Measurements from ENCODE around the gene ERFL. TPM values are rescaled to one million over a fixed set of nuclear protein-coding genes. Genes with fewer than 3 reads are reported as not detected.

Gene ERFL
- total RNA-seq, 1 donor = 0.21 TPM

GRCh38 chr19:41935760-41936415 is 7.6 kb upstream of the ERFL start:
- H3K4me3 ChIP-seq (ENCODE audit: low read length) = no peak overlapping the region

GRCh38 chr19:41934849-41935374 is 6.7 kb upstream of the ERFL start:
- H3K4me3 ChIP-seq (ENCODE audit: low read length) = no peak overlapping the region
- H3K9me3 ChIP-seq (ENCODE audit: low read depth, low read length) = no peaks in the 10 kb centered on the region
- H3K4me1 ChIP-seq (ENCODE audit: insufficient read depth, low read length) = peaks cover 20% of the 10 kb centered on the region
- peaks cover 18% of the 10 kb centered on the region for H3K27me3 ChIP-seq (ENCODE audit: insufficient read depth, low read length)

More at GRCh38 chr19:41935760-41936415, 7.6 kb upstream of the ERFL start:
- Histone ChIP-seq H3K9me3 (ENCODE audit: low read depth, low read length) (no peaks in the 10 kb centered on the region), H3K4me1 (ENCODE audit: insufficient read depth, low read length) (peaks cover 20% of the 10 kb centered on the region), H3K27me3 (ENCODE audit: insufficient read depth, low read length) (peaks cover 10% of the 10 kb centered on the region)

GRCh38 chr19:41933693-41934426 is 5.6 kb upstream of the ERFL start:
- Histone ChIP-seq H3K27me3 (ENCODE audit: insufficient read depth, low read length) (peaks cover 24% of the 10 kb centered on the region), H3K4me1 (ENCODE audit: insufficient read depth, low read length) (peaks cover 27% of the 10 kb centered on the region)

GRCh38 chr19:41932720-41933332 is 4.6 kb upstream of the ERFL start:
- no peaks in the 10 kb centered on the region for H3K9me3 ChIP-seq (ENCODE audit: low read depth, low read length)
- peaks cover 30% of the 10 kb centered on the region for H3K4me1 ChIP-seq (ENCODE audit: insufficient read depth, low read length)
- peaks cover 26% of the 10 kb centered on the region for H3K27me3 ChIP-seq (ENCODE audit: insufficient read depth, low read length)
- H3K4me3 ChIP-seq (ENCODE audit: low read length) = no peak overlapping the region

More at GRCh38 chr19:41933693-41934426, 5.6 kb upstream of the ERFL start:
- Histone ChIP-seq H3K4me3 (ENCODE audit: low read length) (no peak overlapping the region), H3K9me3 (ENCODE audit: low read depth, low read length) (no peaks in the 10 kb centered on the region)

GRCh38 chr19:41932259-41932719 is 4.0 kb upstream of the ERFL start:
- peaks cover 30% of the 10 kb centered on the region for H3K4me1 ChIP-seq (ENCODE audit: insufficient read depth, low read length)
- no peaks in the 10 kb centered on the region for H3K9me3 ChIP-seq (ENCODE audit: low read depth, low read length)
- peaks cover 29% of the 10 kb centered on the region for H3K27me3 ChIP-seq (ENCODE audit: insufficient read depth, low read length)
- no peak overlapping the region for H3K4me3 ChIP-seq (ENCODE audit: low read length)

GRCh38 chr19:41930926-41931592 is 2.8 kb upstream of the ERFL start:
- H3K4me3 ChIP-seq (ENCODE audit: low read length) = no peak overlapping the region
- H3K27me3 ChIP-seq (ENCODE audit: insufficient read depth, low read length) = peaks cover 39% of the 10 kb centered on the region
- no peaks in the 10 kb centered on the region for H3K9me3 ChIP-seq (ENCODE audit: low read depth, low read length)
- peaks cover 33% of the 10 kb centered on the region for H3K4me1 ChIP-seq (ENCODE audit: insufficient read depth, low read length)

GRCh38 chr19:41930322-41930722 is 2.1 kb upstream of the ERFL start:
- H3K27me3 ChIP-seq (ENCODE audit: insufficient read depth, low read length) = peaks cover 45% of the 10 kb centered on the region
- H3K4me1 ChIP-seq (ENCODE audit: insufficient read depth, low read length) = peaks cover 33% of the 10 kb centered on the region
- no peak overlapping the region for H3K4me3 ChIP-seq (ENCODE audit: low read length)
- H3K9me3 ChIP-seq (ENCODE audit: low read depth, low read length) = no peaks in the 10 kb centered on the region

- Histone ChIP-seq H3K4me3 (ENCODE audit: low read length) (no peak overlapping the region), H3K27me3 (ENCODE audit: insufficient read depth, low read length) (peaks cover 48% of the 10 kb centered on the region), H3K9me3 (ENCODE audit: low read depth, low read length) (no peaks in the 10 kb centered on the region), H3K4me1 (ENCODE audit: insufficient read depth, low read length) (peaks cover 27% of the 10 kb centered on the region)
These were observed 1.4 kb upstream of the ERFL start for GRCh38 chr19:41929536-41930071.

GRCh38 chr19:41928754-41929535 is 696 bp upstream of the ERFL start:
- Histone ChIP-seq H3K4me1 (ENCODE audit: insufficient read depth, low read length) (peaks cover 23% of the 10 kb centered on the region), H3K9me3 (ENCODE audit: low read depth, low read length) (no peaks in the 10 kb centered on the region), H3K27me3 (ENCODE audit: insufficient read depth, low read length) (peaks cover 52% of the 10 kb centered on the region), H3K4me3 (ENCODE audit: low read length) (peak overlapping the region; percentile 39)

GRCh38 chr19:41927497-41928192 is 604 bp downstream of the ERFL start:
- Histone ChIP-seq H3K27me3 (ENCODE audit: insufficient read depth, low read length) (peaks cover 60% of the 10 kb centered on the region), H3K4me1 (ENCODE audit: insufficient read depth, low read length) (peaks cover 27% of the 10 kb centered on the region), H3K9me3 (ENCODE audit: low read depth, low read length) (no peaks in the 10 kb centered on the region), H3K4me3 (ENCODE audit: low read length) (peak overlapping the region; percentile 36)

- H3K27me3 ChIP-seq (ENCODE audit: insufficient read depth, low read length) = peaks cover 67% of the 10 kb centered on the region
- H3K9me3 ChIP-seq (ENCODE audit: low read depth, low read length) = no peaks in the 10 kb centered on the region
- peaks cover 27% of the 10 kb centered on the region for H3K4me1 ChIP-seq (ENCODE audit: insufficient read depth, low read length)
- H3K4me3 ChIP-seq (ENCODE audit: low read length) = no peak overlapping the region
These were observed 1.3 kb downstream of the ERFL start for GRCh38 chr19:41926763-41927496.

- Histone ChIP-seq H3K4me1 (ENCODE audit: insufficient read depth, low read length) (peaks cover 30% of the 10 kb centered on the region), H3K9me3 (ENCODE audit: low read depth, low read length) (no peaks in the 10 kb centered on the region), H3K4me3 (ENCODE audit: low read length) (no peak overlapping the region), H3K27me3 (ENCODE audit: insufficient read depth, low read length) (peaks cover 68% of the 10 kb centered on the region)
These were observed 2.1 kb downstream of the ERFL start for GRCh38 chr19:41926028-41926762.

All from mononuclear cell (primary cell).